Lower leg skin (tissue), 4 donors: ENCODE data around the gene BRMS1. TPM values are rescaled to one million over a fixed set of nuclear protein-coding genes. Genes with fewer than 3 reads are reported as not detected.

Experiments used
- DNase-seq, 2 donors: peaks; one replicate each; pipeline ENCODE4 v3.0.0-alpha.2; 2019; ENCODE audit warnings: low spot score in 2 of 2
- H3K4me3 ChIP-seq: fragments of 200-600 bp; sonication (generic); 2 replicates; pipeline ENCODE4 v1.5.1; 2017; ENCODE audit warnings: mild to moderate bottlenecking, low read depth; ENCODE audit not compliant: poor library complexity, severe bottlenecking
- POLR2A ChIP-seq, 2 donors: fragments of 450-650 bp; IDR thresholded peaks; one replicate each; pipeline ENCODE4 v1.6.1; 2016 to 2017; ENCODE audit warnings: antibody characterized with exemption in 2 of 2, mild to moderate bottlenecking in 1 of 2, moderate library complexity in 1 of 2
- WGBS, 2 donors: methylation state at CpG; one replicate each; pipeline ENCODE4 v1.1.5; 2018; 5-methylcytosine and 5-hydroxymethylcytosine counted together
- intact Hi-C: fragments of 100-400 bp; cut with DNase I; formaldehyde crosslinking; loops from one replicate; pipeline ENCODE4 v1.15.0; 2023; ENCODE audit warnings: low total_unique reads
- total RNA-seq, 4 donors: library from RNA; depleted of rRNA; stranded (reverse); fragments of >200 nt; gene quantifications; one replicate each; pipeline ENCODE4 v1.1.0, GENCODE V29; 2016
- TF ChIP-seq, protein P1 (sequence below), 3 donors: fragments of 450-650 bp; IDR thresholded peaks; one replicate each; pipeline ENCODE4 v1.5.1; 2016; ENCODE audit warnings: antibody characterized with exemption in 3 of 3, mild to moderate bottlenecking in 3 of 3, moderate library complexity in 2 of 3

Gene BRMS1
- total RNA-seq, 4 donors from 2014 or later, result 40.1 to 68.4 (median 57.5) TPM

DNA sequence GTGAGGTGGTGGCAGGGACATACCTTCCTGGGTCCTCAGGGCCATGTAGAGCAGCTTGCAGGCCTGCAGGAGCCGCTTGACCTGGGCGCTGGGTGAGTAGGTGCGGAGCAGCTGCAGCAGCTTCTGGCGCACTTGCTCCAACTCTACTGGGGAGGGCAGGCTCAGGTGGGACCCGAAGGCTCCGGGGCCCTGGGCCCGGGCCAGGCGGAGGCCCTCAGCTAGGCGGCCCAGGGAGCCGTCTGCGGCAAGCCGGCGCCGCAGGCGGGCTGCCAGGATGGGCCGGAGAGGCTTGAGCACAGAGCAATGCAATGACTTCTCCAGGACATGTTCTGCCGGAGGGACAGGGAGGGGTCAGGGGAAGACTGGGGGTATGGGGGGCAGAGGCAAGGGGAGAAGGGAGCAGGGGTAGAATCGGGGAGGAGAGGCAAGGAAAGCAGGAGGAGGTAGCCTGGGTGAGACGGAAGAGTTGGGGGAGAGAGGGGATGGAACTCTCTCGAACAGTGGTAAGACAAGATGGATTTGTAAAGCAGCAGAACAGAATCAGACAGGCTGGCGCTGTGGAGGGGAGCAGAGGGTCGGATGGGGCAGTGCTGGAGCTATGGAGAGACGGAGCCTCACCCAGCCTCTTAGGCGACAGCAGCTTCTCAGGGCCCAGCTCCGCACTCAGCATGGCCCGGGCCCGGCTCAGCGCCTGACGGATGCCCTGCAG, 10.9 kb downstream of the BRMS1 start:
- H3K4me3 ChIP-seq, result no peak overlapping the region
- TF ChIP-seq, protein P1, sequence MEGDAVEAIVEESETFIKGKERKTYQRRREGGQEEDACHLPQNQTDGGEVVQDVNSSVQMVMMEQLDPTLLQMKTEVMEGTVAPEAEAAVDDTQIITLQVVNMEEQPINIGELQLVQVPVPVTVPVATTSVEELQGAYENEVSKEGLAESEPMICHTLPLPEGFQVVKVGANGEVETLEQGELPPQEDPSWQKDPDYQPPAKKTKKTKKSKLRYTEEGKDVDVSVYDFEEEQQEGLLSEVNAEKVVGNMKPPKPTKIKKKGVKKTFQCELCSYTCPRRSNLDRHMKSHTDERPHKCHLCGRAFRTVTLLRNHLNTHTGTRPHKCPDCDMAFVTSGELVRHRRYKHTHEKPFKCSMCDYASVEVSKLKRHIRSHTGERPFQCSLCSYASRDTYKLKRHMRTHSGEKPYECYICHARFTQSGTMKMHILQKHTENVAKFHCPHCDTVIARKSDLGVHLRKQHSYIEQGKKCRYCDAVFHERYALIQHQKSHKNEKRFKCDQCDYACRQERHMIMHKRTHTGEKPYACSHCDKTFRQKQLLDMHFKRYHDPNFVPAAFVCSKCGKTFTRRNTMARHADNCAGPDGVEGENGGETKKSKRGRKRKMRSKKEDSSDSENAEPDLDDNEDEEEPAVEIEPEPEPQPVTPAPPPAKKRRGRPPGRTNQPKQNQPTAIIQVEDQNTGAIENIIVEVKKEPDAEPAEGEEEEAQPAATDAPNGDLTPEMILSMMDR (IDR thresholded peaks at IDR 0.05), result no peak
- TF ChIP-seq POLR2A (IDR thresholded peaks at IDR 0.05), result no peak
- WGBS, 2 donors, result 55 to 72% methylated on average over 25 to 26 of the region's 29 CpGs
- intact Hi-C loops, result no loop called here
- no peak for DNase-seq

DNA sequence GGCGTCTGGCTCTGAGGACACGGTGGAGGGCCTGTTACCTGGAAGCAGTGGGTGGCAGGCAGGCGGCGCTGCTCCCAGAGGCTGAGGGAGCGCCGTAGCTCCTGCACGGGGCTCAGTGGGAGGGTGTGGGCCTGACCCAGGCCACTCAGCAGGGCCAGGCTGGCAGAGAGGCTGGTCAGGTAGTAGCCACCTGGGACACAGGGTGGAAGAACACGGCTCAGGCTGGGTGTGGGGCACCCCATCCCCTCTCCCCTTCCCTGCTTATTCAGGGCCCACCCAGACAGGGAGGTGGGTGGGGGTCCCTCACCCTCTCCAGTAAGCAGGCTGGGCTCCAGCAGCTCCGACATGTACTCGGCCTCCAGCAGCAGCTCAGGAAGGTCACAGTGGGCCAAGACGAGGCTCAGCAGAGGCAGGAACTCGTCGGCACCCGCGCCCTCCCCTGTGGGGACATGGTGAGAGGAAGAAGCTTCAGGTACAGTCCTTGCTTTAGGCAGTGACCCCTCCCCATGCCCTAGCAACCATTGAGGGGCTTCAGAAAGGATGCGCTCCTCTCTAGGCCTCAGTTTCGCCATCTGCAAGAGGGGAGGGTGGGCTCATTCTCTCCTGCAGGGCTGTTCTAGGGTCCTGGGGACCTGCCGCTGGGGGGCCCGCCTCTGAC, 11.6 kb downstream of the BRMS1 start:
- intact Hi-C loops, result no loop called here
- WGBS, 2 donors, result 78 to 90% methylated on average over 9 to 14 of the region's 19 CpGs
- TF ChIP-seq POLR2A (IDR thresholded peaks at IDR 0.05), result no peak
- TF ChIP-seq, protein P1 (IDR thresholded peaks at IDR 0.05), result no peak
- no peak overlapping the region for H3K4me3 ChIP-seq
- DNase-seq, result no peak

DNA sequence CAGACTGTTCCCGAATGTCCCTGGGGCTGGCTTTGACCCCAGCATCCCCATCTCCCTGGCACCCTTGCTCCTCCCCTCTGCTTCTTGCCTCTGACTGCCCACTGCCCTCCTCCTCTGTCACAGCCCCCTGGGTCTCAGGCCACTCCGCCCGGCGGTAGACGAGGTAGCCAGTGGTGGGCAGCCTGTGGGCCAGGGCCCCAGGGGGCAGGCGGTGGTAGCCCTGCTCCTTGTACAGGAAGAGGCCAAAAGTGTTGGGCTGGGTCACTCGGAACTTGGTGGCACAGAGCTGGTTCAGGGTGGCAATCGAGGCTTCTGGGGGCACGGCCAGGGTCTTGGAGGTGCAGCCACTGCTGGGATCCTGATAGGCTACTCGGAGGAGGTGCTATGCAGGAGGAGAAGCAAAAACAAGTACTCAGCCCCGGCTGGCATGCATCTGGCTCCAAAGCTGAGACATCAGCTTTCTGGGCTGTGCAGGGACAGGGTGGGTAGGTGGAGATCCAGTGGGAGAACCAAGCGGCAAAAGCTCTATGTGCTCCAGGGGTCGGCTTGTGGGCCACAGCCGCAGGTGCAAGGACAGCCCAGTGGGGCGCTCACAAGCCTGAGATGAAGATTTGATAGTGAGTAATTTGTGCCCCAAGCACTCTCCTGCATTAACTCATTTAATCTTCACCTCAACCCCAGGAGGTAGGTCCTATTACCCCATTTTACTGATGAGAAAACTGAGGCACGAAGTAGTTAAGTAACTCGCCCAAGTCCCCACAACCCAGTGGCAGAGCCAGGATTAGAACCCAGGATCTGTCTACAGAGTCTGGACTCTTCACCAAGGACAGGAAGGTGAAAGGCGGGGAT, 12.3 kb downstream of the BRMS1 start:
- H3K4me3 ChIP-seq, result no peak overlapping the region
- intact Hi-C loops, result no loop called here
- peak in 1 of 2 donors; percentile 83 for DNase-seq
- TF ChIP-seq, protein P1 (IDR thresholded peaks at IDR 0.05), result no peak
- no peak for TF ChIP-seq POLR2A (IDR thresholded peaks at IDR 0.05)
- WGBS, 2 donors, result 79 to 80% methylated on average over 18 of the region's 18 CpGs

DNA sequence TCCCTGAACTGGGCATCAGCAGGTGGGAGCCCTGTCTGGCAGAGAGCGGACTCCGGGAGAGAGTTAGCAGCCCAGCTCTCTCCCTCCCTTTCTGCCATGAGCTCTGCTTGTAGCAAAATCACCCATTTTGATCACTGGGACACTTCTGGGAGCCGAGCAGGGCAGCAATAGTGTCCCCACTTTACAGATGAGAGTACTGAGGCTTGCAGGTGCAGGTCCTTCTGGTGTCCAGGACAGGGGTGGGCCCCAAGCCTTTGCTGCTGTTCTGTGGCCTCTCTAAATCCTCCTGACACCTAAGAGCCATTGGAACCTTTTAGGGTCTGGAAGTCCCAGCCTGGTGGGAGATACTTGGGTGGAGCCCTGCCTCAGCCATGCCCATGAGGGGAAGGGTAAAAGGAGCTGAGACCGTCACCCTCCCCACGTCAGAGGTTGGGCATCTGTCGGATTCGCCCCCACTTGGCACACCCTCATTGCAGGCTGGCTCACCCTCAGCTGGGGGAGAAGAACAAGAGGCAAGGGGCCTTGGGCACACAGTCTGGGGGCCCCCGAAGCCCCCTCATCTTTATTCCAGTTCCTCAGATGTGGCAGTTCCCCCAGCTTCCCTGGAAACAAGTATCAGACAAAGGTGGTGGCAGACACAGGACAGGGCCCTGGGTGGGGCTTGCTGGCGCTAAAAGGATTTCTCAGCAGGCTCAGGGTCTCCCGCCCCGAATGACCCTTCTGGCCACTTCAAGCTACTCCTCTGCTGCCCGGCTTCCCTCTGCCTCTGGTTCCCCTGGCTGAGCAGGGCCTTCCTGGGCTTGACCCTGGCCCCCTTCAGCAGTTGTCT, 13.1 kb downstream of the BRMS1 start:
- no peak for DNase-seq
- no peak overlapping the region for H3K4me3 ChIP-seq
- 89 to 95% methylated on average over 12 of the region's 12 CpGs for WGBS, 2 donors
- no peak for TF ChIP-seq POLR2A (IDR thresholded peaks at IDR 0.05)
- TF ChIP-seq, protein P1 (IDR thresholded peaks at IDR 0.05), result no peak
- intact Hi-C loops, result no loop called here

DNA sequence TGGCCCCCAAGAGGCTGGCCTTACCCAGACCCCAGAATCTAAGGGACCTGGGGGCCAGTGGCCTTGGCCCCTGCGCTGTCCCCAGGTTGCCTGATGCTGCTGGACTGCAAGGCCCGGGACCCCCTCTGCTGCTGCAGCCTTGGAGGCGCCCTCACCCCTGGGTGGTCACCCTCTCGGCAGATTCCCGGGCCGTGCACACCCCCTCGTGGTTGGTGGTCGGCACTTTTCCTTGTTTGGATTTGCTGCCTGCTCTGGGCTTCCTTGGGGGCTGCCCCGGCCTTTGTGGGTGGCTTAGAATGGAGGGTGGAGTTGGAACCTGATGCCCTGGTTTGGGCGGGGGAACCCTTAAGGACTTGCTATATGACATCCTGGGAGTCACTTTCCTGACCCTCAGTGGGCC, 14.0 kb downstream of the BRMS1 start:
- WGBS, 2 donors, result 62 to 72% methylated on average over 9 to 10 of the region's 10 CpGs
- peak in 1 of 2 donors; percentile 84 for DNase-seq
- intact Hi-C loops, result no loop called here
- H3K4me3 ChIP-seq, result no peak overlapping the region
- TF ChIP-seq, protein P1 (IDR thresholded peaks at IDR 0.05), result no peak
- no peak for TF ChIP-seq POLR2A (IDR thresholded peaks at IDR 0.05)
